HepG2 (cell line): ENCODE results near the gene SPAG7. TPM values are rescaled to one million over a fixed set of nuclear protein-coding genes. Genes with fewer than 3 reads are reported as not detected.
A peak's percentile ranks its signal among the peaks of the same experiment; 100 is the strongest.

Source experiments
- ELF3 ChIP-seq: IDR thresholded peaks from 2 replicates; pipeline ENCODE4 v1.6.1; 2016; ENCODE audit warnings: missing genetic modification reagents, missing compliant biosample characterization
- JUND ChIP-seq: sonication (generic); formaldehyde crosslinking; IDR thresholded peaks from 2 replicates; pipeline ENCODE4 v1.8.0; 2022; ENCODE audit warnings: mild to moderate bottlenecking, missing genetic modification reagents
- NFKB2 ChIP-seq: sonication (generic); formaldehyde crosslinking; IDR thresholded peaks from 2 replicates; pipeline ENCODE4 v1.4.0; 2020; ENCODE audit warnings: missing genetic modification reagents, borderline replicate concordance
- NR2F1 ChIP-seq, 2 experiments: fragments of 450-650 bp in 1 of 2; formaldehyde crosslinking in 1 of 2; IDR thresholded peaks; 2 replicates each; pipeline versions ENCODE4 v1.5.0 to v1.6.1; 2016 to 2020; ENCODE audit warnings: mild to moderate bottlenecking in 1 of 2, missing compliant biosample characterization in 1 of 2, missing genetic modification reagents in 1 of 2, moderate library complexity in 1 of 2
- PLRG1 ChIP-seq: fragments of 450-650 bp; conservative IDR thresholded peaks from 2 replicates; pipeline ENCODE4 v1.6.1; 2016
- RFX1 ChIP-seq: fragments of 450-650 bp; IDR thresholded peaks from 2 replicates; pipeline ENCODE4 v1.6.1; 2017
- SALL2 ChIP-seq: sonication (generic); formaldehyde crosslinking; IDR thresholded peaks from 2 replicates; pipeline ENCODE4 v1.8.1; 2023; ENCODE audit warnings: mild to moderate bottlenecking, missing genetic modification reagents, inconsistent platforms
- SRY ChIP-seq: sonication (generic); formaldehyde crosslinking; IDR thresholded peaks from 2 replicates; pipeline ENCODE4 v1.8.0; 2022; ENCODE audit warnings: mild to moderate bottlenecking, missing genetic modification reagents
- ZEB1 ChIP-seq: IDR thresholded peaks from 2 replicates; pipeline ENCODE4 v1.6.1; 2012; ENCODE audit warnings: mild to moderate bottlenecking, low read depth, inconsistent platforms; ENCODE audit not compliant: insufficient replicate concordance
- ZNF383 ChIP-seq: sonication (generic); formaldehyde crosslinking; IDR thresholded peaks from 2 replicates; pipeline ENCODE4 v1.4.0; 2020; ENCODE audit warnings: missing genetic modification reagents, mild to moderate bottlenecking, borderline replicate concordance
- polyA plus RNA-seq, 8 experiments: library from polyadenylated mRNA; depleted of rRNA in 3 of 8; stranded (reverse) in 7 of 8; unstranded in 1 of 8; fragments of >200 nt; fragmentation: Illumina TruSeq in 4 of 8; extraction: Trizol in 4 of 8; gene quantifications; 2 replicates each; pipeline versions ENCODE4 v1.2.1 to v1.2.3, GENCODE V29; 2011 to 2016; ENCODE audit warnings: low read depth in 4 of 8, missing spikeins in 1 of 8, mixed read lengths in 1 of 8; ENCODE audit not compliant: insufficient read depth in 1 of 8
- total RNA-seq, 5 experiments: library from RNA; depleted of rRNA; stranded (reverse); fragments of >200 nt; fragmentation: Illumina TruSeq; extraction: Trizol; gene quantifications; 2 replicates each; pipeline ENCODE4 v1.2.3, GENCODE V29; 2016; ENCODE audit warnings: low read depth in 1 of 5
- TF ChIP-seq, protein P1 (sequence below): sonication (generic); formaldehyde crosslinking; IDR thresholded peaks from 2 replicates; pipeline ENCODE4 v1.4.0; 2020; ENCODE audit warnings: missing genetic modification reagents
- TF ChIP-seq, protein P2 (sequence below): sonication (generic); formaldehyde crosslinking; IDR thresholded peaks from 2 replicates; pipeline ENCODE4 v1.5.1; 2020; ENCODE audit warnings: mild to moderate bottlenecking, missing genetic modification reagents, borderline replicate concordance
- TF ChIP-seq, protein P3 (sequence below): IDR thresholded peaks from 2 replicates; pipeline ENCODE4 v1.4.0; 2020; ENCODE audit warnings: mild to moderate bottlenecking, missing genetic modification reagents
- TF ChIP-seq, protein P4 (sequence below): sonication (generic); formaldehyde crosslinking; IDR thresholded peaks from 2 replicates; pipeline ENCODE4 v1.5.1; 2020; ENCODE audit warnings: missing genetic modification reagents, mild to moderate bottlenecking, borderline replicate concordance
- TF ChIP-seq, protein P5 (sequence below): sonication (generic); formaldehyde crosslinking; IDR thresholded peaks from 2 replicates; pipeline ENCODE4 v1.4.0; 2020; ENCODE audit warnings: mild to moderate bottlenecking, missing genetic modification reagents
- TF ChIP-seq, protein P6 (sequence below): sonication (generic); formaldehyde crosslinking; IDR thresholded peaks from 2 replicates; pipeline ENCODE4 v1.4.0; 2020; ENCODE audit warnings: missing genetic modification reagents

Gene SPAG7
- total and polyA plus RNA-seq, 2 of the 13 experiments (the other 11 are each of a cell fraction or from before 2014, with no cell fraction given), result 51.0 to 59.0 TPM

DNA sequence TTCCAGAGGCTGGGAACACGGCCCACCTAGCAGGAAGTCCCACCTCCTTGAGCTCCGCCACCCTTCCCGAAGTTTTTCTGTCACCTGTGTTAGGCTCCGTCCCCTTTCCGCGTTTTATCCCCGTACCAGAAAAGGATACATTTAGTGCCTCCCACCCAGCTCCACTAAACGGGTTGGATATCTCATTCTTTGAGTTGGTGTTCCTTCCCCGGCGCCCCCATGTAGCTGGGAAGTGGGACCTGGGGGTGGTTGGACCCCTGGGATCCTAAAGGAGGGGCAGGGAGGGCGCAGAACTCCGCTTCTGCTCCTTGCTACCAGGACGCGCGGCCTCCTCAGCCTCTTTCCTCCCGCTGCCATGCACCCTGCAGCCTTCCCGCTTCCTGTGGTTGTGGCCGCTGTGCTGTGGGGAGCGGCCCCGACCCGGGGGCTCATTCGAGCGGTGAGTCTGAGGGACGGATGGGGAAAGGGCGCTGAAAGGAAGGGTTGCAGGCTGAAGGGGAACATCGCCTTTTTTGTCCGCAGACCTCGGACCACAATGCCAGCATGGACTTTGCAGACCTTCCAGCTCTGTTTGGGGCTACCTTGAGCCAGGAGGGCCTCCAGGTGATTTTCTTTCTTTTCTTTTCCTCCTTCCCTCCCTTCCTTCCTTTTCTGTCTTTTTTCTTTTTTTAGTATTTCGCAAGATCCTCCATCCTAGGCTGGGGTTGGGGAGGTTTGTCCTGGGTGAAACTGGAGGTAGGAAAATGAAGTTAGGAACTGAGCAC lies 26.9 kb downstream of the SPAG7 start (continued):
- TF ChIP-seq, protein P1, sequence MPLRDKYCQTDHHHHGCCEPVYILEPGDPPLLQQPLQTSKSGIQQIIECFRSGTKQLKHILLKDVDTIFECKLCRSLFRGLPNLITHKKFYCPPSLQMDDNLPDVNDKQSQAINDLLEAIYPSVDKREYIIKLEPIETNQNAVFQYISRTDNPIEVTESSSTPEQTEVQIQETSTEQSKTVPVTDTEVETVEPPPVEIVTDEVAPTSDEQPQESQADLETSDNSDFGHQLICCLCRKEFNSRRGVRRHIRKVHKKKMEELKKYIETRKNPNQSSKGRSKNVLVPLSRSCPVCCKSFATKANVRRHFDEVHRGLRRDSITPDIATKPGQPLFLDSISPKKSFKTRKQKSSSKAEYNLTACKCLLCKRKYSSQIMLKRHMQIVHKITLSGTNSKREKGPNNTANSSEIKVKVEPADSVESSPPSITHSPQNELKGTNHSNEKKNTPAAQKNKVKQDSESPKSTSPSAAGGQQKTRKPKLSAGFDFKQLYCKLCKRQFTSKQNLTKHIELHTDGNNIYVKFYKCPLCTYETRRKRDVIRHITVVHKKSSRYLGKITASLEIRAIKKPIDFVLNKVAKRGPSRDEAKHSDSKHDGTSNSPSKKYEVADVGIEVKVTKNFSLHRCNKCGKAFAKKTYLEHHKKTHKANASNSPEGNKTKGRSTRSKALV, result no peak
- TF ChIP-seq SRY (CRISPR knock-in tag), result no peak
- TF ChIP-seq RFX1, result no peak
- TF ChIP-seq, protein P2, sequence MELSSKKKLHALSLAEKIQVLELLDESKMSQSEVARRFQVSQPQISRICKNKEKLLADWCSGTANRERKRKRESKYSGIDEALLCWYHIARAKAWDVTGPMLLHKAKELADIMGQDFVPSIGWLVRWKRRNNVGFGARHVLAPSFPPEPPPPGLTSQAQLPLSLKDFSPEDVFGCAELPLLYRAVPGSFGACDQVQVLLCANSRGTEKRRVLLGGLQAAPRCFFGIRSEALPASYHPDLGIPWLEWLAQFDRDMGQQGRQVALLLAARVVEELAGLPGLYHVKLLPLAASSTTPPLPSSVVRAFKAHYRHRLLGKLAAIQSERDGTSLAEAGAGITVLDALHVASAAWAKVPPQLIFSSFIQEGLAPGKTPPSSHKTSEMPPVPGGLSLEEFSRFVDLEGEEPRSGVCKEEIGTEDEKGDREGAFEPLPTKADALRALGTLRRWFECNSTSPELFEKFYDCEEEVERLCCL, result no peak
- TF ChIP-seq ZEB1, result peak; percentile 23
- 0 out of 2 replicates have a peak, but pooled peaks have one; percentile 34 for TF ChIP-seq SALL2
- TF ChIP-seq, protein P3, sequence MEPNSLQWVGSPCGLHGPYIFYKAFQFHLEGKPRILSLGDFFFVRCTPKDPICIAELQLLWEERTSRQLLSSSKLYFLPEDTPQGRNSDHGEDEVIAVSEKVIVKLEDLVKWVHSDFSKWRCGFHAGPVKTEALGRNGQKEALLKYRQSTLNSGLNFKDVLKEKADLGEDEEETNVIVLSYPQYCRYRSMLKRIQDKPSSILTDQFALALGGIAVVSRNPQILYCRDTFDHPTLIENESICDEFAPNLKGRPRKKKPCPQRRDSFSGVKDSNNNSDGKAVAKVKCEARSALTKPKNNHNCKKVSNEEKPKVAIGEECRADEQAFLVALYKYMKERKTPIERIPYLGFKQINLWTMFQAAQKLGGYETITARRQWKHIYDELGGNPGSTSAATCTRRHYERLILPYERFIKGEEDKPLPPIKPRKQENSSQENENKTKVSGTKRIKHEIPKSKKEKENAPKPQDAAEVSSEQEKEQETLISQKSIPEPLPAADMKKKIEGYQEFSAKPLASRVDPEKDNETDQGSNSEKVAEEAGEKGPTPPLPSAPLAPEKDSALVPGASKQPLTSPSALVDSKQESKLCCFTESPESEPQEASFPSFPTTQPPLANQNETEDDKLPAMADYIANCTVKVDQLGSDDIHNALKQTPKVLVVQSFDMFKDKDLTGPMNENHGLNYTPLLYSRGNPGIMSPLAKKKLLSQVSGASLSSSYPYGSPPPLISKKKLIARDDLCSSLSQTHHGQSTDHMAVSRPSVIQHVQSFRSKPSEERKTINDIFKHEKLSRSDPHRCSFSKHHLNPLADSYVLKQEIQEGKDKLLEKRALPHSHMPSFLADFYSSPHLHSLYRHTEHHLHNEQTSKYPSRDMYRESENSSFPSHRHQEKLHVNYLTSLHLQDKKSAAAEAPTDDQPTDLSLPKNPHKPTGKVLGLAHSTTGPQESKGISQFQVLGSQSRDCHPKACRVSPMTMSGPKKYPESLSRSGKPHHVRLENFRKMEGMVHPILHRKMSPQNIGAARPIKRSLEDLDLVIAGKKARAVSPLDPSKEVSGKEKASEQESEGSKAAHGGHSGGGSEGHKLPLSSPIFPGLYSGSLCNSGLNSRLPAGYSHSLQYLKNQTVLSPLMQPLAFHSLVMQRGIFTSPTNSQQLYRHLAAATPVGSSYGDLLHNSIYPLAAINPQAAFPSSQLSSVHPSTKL (CRISPR knock-in tag), result no peak
- 0 out of 2 replicates have a peak, but pooled peaks have one; percentile 5 for TF ChIP-seq ELF3
- TF ChIP-seq ZNF383 (CRISPR knock-in tag), result no peak
- TF ChIP-seq, protein P4, sequence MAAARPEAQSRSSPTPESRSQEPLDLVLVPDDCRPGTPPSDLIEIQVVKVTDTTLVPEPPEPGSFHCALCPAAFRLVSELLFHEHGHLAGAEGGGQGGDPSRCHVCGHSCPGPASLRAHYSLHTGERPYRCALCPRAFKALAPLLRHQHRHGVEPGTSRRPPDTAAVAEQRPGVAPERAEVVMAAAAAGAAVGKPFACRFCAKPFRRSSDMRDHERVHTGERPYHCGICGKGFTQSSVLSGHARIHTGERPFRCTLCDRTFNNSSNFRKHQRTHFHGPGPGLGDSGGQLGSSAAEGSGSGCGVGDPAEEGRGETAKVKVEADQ (CRISPR knock-in tag), result no peak
- no peak for TF ChIP-seq NR2F1 (CRISPR knock-in tag; IDR thresholded peaks at IDR 0.05)
- 0 out of 2 replicates have a peak, but pooled peaks have one; percentile 28 for TF ChIP-seq JUND (CRISPR knock-in tag)
- TF ChIP-seq, protein P5, sequence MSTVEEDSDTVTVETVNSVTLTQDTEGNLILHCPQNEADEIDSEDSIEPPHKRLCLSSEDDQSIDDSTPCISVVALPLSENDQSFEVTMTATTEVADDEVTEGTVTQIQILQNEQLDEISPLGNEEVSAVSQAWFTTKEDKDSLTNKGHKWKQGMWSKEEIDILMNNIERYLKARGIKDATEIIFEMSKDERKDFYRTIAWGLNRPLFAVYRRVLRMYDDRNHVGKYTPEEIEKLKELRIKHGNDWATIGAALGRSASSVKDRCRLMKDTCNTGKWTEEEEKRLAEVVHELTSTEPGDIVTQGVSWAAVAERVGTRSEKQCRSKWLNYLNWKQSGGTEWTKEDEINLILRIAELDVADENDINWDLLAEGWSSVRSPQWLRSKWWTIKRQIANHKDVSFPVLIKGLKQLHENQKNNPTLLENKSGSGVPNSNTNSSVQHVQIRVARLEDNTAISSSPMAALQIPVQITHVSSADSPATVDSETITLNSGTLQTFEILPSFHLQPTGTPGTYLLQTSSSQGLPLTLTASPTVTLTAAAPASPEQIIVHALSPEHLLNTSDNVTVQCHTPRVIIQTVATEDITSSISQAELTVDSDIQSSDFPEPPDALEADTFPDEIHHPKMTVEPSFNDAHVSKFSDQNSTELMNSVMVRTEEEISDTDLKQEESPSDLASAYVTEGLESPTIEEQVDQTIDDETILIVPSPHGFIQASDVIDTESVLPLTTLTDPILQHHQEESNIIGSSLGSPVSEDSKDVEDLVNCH (CRISPR knock-in tag), result no peak
- TF ChIP-seq, protein P6, sequence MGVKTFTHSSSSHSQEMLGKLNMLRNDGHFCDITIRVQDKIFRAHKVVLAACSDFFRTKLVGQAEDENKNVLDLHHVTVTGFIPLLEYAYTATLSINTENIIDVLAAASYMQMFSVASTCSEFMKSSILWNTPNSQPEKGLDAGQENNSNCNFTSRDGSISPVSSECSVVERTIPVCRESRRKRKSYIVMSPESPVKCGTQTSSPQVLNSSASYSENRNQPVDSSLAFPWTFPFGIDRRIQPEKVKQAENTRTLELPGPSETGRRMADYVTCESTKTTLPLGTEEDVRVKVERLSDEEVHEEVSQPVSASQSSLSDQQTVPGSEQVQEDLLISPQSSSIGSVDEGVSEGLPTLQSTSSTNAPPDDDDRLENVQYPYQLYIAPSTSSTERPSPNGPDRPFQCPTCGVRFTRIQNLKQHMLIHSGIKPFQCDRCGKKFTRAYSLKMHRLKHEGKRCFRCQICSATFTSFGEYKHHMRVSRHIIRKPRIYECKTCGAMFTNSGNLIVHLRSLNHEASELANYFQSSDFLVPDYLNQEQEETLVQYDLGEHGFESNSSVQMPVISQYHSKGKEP, result no peak
- TF ChIP-seq PLRG1, result no peak
- no peak for TF ChIP-seq NFKB2 (CRISPR knock-in tag)
